HEK293T (cell line): ENCODE measurements around the gene ROR1.
"Not testable (repeated sequence)": the region's sequence is repeated elsewhere in the genome, so short reads cannot be mapped to it uniquely, and the experiment has no call there.

ENCODE experiments used
- CTCF ChIA-PET: fragments of 350-600 bp; formaldehyde crosslinking; extraction: SDS; loops from one replicate; lab custom pipeline; 2021; ENCODE audit warnings: antibody characterized with exemption, inconsistent platforms; lab: Yijun Ruan, JAX
- POLR2A ChIA-PET: fragments of 350-600 bp; formaldehyde crosslinking; extraction: SDS; loops from one replicate; lab custom pipeline; 2020; ENCODE audit warnings: antibody characterized with exemption, inconsistent platforms; lab: Yijun Ruan, JAX
- DNase-seq: peaks from one replicate; pipeline ENCODE4 v3.0.0; 2012; ENCODE audit warnings: mixed read lengths; ENCODE audit errors: extremely low spot score
- ARNT ChIP-seq: fragments of 450-650 bp; IDR thresholded peaks from 2 replicates; pipeline ENCODE4 v1.6.1; 2017; ENCODE audit warnings: mild to moderate bottlenecking
- BHLHE40 ChIP-seq: fragments of 450-650 bp; IDR thresholded peaks from 2 replicates; pipeline ENCODE4 v1.6.1; 2016; ENCODE audit warnings: mild to moderate bottlenecking, moderate library complexity, borderline replicate concordance
- CTBP1 ChIP-seq: fragments of 450-650 bp; IDR thresholded peaks from 2 replicates; pipeline ENCODE4 v1.6.1; 2016; ENCODE audit warnings: borderline replicate concordance
- ELF4 ChIP-seq: fragments of 450-650 bp; IDR thresholded peaks from 2 replicates; pipeline ENCODE4 v1.6.1; 2017; ENCODE audit warnings: antibody characterized with exemption
- FOXA1 ChIP-seq: fragments of 450-650 bp; IDR thresholded peaks from 2 replicates; pipeline ENCODE4 v1.6.1; 2016; ENCODE audit warnings: mild to moderate bottlenecking
- FOXK2 ChIP-seq: fragments of 450-650 bp; IDR thresholded peaks from 2 replicates; pipeline ENCODE4 v1.6.1; 2016; ENCODE audit warnings: mild to moderate bottlenecking
- FOXM1 ChIP-seq: fragments of 450-650 bp; IDR thresholded peaks from 2 replicates; pipeline ENCODE4 v1.6.1; 2017; ENCODE audit warnings: mild to moderate bottlenecking, borderline replicate concordance
- HDGF ChIP-seq: fragments of 450-650 bp; IDR thresholded peaks from 2 replicates; pipeline ENCODE4 v1.6.1; 2017; ENCODE audit warnings: antibody characterized with exemption, borderline replicate concordance
- L3MBTL2 ChIP-seq: fragments of 450-650 bp; conservative IDR thresholded peaks from 2 replicates; pipeline ENCODE4 v1.6.1; 2016; ENCODE audit warnings: mild to moderate bottlenecking
- LEF1 ChIP-seq: fragments of 450-650 bp; IDR thresholded peaks from 2 replicates; pipeline ENCODE4 v1.6.1; 2017; ENCODE audit warnings: mild to moderate bottlenecking, borderline replicate concordance
- NFRKB ChIP-seq: fragments of 450-650 bp; IDR thresholded peaks from 2 replicates; pipeline ENCODE4 v1.6.1; 2016; ENCODE audit warnings: mild to moderate bottlenecking, moderate library complexity
- PKNOX1 ChIP-seq: fragments of 450-650 bp; IDR thresholded peaks from 2 replicates; pipeline ENCODE4 v1.6.1; 2016
- SP1 ChIP-seq: fragments of 450-650 bp; IDR thresholded peaks from 2 replicates; pipeline ENCODE4 v1.6.1; 2017
- SUZ12 ChIP-seq: fragments of 450-650 bp; IDR thresholded peaks from 2 replicates; pipeline ENCODE4 v1.6.1; 2016; ENCODE audit warnings: mild to moderate bottlenecking
- TARDBP ChIP-seq: fragments of 450-650 bp; IDR thresholded peaks from 2 replicates; pipeline ENCODE4 v1.6.1; 2016
- ZNF384 ChIP-seq: fragments of 450-650 bp; IDR thresholded peaks from 2 replicates; pipeline ENCODE4 v1.6.1; 2016

The ROR1 gene

GRCh38 chr1:63804829-63805484, 31.1 kb downstream of the ROR1 start:
- TF ChIP-seq PKNOX1: no peak
- no peak for DNase-seq
- POLR2A ChIA-PET: no interaction called here
- CTCF ChIA-PET: interaction anchor here (0.7 kb wide), 1 partner anchor 28 kb away, joined by 3 read pairs; no protein-coding TSS in a partner anchor

GRCh38 chr1:63807046-63807445, 33.2 kb downstream of the ROR1 start:
- CTCF ChIA-PET: no interaction called here
- TF ChIP-seq FOXA1 (no peak), LEF1 (no peak), ELF4 (no peak), ARNT (no peak), HDGF (no peak), BHLHE40 (no peak), FOXK2 (no peak), NFRKB (no peak), ZNF384 (no peak)
- POLR2A ChIA-PET: no interaction called here
- no peak for DNase-seq

GRCh38 chr1:63810936-63811469, 37.2 kb downstream of the ROR1 start:
- DNase-seq: no peak
- ChIA-PET CTCF (interaction anchor here (0.6 to 1.6 kb wide), 2 partner anchors 11 to 194 kb away, joined by 3 to 6 read pairs; no protein-coding TSS in a partner anchor), POLR2A (no interaction called here)
- TF ChIP-seq SUZ12 (no peak), BHLHE40 (no peak), ELF4 (no peak), CTBP1 (no peak), TARDBP (no peak), FOXA1 (no peak), ARNT (no peak), LEF1 (no peak), FOXM1 (no peak), SP1 (no peak), FOXK2 (no peak), L3MBTL2 (no peak), HDGF (no peak)

GRCh38 chr1:63812071-63812700, 38.4 kb downstream of the ROR1 start:
- ChIA-PET POLR2A (no interaction called here), CTCF (interaction anchor here (1.6 kb wide), 1 partner anchor 9 kb away, joined by 6 read pairs; no protein-coding TSS in a partner anchor)
- TF ChIP-seq BHLHE40 (no peak), HDGF (no peak), LEF1 (no peak), L3MBTL2 (no peak), CTBP1 (no peak), SP1 (no peak), PKNOX1 (no peak), TARDBP (no peak), ZNF384 (no peak), FOXM1 (no peak), FOXA1 (no peak), NFRKB (no peak), ELF4 (no peak), FOXK2 (no peak), SUZ12 (no peak)
- DNase-seq: no peak

GRCh38 chr1:63813829-63814277, 40.0 kb downstream of the ROR1 start:
- CTCF ChIA-PET: no interaction called here
- DNase-seq: no peak
- TF ChIP-seq HDGF (no peak), BHLHE40 (no peak), FOXA1 (no peak), ZNF384 (no peak), TARDBP (no peak), FOXK2 (no peak), L3MBTL2 (no peak), ELF4 (no peak), PKNOX1 (no peak), NFRKB (no peak), FOXM1 (no peak), CTBP1 (no peak), LEF1 (no peak), SP1 (no peak)
- POLR2A ChIA-PET: no interaction called here

- POLR2A ChIA-PET, DNase-seq: not testable (repeated sequence)
- CTCF ChIA-PET: interaction anchor here (1.4 kb wide), 1 partner anchor 125 kb away, joined by 3 read pairs; no protein-coding TSS in a partner anchor
Measured at GRCh38 chr1:63816217-63816815, 42.5 kb downstream of the ROR1 start.
